ENCODE results near the gene TOMT. TPM values are rescaled to one million over a fixed set of nuclear protein-coding genes. Genes with fewer than 3 reads are reported as not detected.
A peak's percentile ranks its signal among the peaks of the same experiment; 100 is the strongest.

TOMT gene
- total RNA-seq, 1 experiment from 2014 or later = not detected

DNA sequence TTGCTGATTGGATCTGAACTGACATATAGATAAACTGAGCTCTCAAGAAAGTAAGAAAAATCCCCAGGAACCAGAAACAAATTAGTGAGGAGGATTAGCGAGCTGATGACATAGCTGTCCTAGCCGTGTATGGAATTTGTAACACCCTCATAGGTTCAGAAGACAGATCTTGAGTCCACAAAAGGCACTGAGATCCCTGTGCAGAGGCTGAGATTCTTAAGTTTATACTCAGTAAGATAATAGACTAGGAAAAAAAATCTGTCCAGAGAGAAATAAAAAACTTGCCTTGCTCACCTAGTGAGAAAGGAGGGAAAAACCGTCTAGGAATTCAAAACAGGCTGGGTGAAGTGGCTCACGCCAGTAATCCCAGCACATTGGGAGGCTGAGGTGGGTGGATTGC, 30.0 kb upstream of the TOMT start:
- H3K27ac ChIP-seq (ENCODE audit: low read length) = no peak overlapping the region
- DNase-seq (ENCODE audit: low read depth, low spot score) (no peak), ATAC-seq (no peak)
- in situ Hi-C loops (cut with HindIII; ENCODE audit: low pct_unique_long_range_greater_than_20kb, low sequenced_read_pairs) = no loop called here
- ChIA-PET CTCF (no interaction called here), POLR2A (interaction anchor here (0.7 kb wide), 1 partner anchor 54 kb away, joined by 3 read pairs; no protein-coding TSS in a partner anchor)
- no peaks in the 10 kb centered on the region for H3K36me3 ChIP-seq (ENCODE audit: control insufficient read depth, insufficient read depth, low read length)
- no peaks in the 10 kb centered on the region for H3K9me3 ChIP-seq (ENCODE audit: control insufficient read depth, insufficient read depth, low read depth, low read length)
- no peak overlapping the region for H3K4me3 ChIP-seq (ENCODE audit: low read depth in 2 of 2, low read length in 2 of 2)
- H3K27me3 ChIP-seq (ENCODE audit: control insufficient read depth, insufficient read depth, low read length) = no peaks in the 10 kb centered on the region
- intact Hi-C loops (cut with micrococcal nuclease; ENCODE audit: unreplicated experiment) = no loop called here
- H3K4me1 ChIP-seq (ENCODE audit: control insufficient read depth, insufficient read depth, low read length) = peaks cover 26% of the 10 kb centered on the region
- BruUV-seq (replicated peaks) = no TSS peak
- TF ChIP-seq, protein P1, sequence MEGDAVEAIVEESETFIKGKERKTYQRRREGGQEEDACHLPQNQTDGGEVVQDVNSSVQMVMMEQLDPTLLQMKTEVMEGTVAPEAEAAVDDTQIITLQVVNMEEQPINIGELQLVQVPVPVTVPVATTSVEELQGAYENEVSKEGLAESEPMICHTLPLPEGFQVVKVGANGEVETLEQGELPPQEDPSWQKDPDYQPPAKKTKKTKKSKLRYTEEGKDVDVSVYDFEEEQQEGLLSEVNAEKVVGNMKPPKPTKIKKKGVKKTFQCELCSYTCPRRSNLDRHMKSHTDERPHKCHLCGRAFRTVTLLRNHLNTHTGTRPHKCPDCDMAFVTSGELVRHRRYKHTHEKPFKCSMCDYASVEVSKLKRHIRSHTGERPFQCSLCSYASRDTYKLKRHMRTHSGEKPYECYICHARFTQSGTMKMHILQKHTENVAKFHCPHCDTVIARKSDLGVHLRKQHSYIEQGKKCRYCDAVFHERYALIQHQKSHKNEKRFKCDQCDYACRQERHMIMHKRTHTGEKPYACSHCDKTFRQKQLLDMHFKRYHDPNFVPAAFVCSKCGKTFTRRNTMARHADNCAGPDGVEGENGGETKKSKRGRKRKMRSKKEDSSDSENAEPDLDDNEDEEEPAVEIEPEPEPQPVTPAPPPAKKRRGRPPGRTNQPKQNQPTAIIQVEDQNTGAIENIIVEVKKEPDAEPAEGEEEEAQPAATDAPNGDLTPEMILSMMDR (IDR thresholded peaks at IDR 0.05) = no peak
- TF ChIP-seq POLR2AphosphoS5 (IDR thresholded peaks at IDR 0.05; ENCODE audit: low read depth, low read length) (no peak), TCF7L2 (IDR thresholded peaks at IDR 0.05; ENCODE audit: low read depth, low read length) (no peak), SIN3A (IDR thresholded peaks at IDR 0.05; ENCODE audit: borderline replicate concordance, insufficient read depth, low read depth, low read length) (no peak)
- TF ChIP-seq, protein P2, sequence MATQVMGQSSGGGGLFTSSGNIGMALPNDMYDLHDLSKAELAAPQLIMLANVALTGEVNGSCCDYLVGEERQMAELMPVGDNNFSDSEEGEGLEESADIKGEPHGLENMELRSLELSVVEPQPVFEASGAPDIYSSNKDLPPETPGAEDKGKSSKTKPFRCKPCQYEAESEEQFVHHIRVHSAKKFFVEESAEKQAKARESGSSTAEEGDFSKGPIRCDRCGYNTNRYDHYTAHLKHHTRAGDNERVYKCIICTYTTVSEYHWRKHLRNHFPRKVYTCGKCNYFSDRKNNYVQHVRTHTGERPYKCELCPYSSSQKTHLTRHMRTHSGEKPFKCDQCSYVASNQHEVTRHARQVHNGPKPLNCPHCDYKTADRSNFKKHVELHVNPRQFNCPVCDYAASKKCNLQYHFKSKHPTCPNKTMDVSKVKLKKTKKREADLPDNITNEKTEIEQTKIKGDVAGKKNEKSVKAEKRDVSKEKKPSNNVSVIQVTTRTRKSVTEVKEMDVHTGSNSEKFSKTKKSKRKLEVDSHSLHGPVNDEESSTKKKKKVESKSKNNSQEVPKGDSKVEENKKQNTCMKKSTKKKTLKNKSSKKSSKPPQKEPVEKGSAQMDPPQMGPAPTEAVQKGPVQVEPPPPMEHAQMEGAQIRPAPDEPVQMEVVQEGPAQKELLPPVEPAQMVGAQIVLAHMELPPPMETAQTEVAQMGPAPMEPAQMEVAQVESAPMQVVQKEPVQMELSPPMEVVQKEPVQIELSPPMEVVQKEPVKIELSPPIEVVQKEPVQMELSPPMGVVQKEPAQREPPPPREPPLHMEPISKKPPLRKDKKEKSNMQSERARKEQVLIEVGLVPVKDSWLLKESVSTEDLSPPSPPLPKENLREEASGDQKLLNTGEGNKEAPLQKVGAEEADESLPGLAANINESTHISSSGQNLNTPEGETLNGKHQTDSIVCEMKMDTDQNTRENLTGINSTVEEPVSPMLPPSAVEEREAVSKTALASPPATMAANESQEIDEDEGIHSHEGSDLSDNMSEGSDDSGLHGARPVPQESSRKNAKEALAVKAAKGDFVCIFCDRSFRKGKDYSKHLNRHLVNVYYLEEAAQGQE (IDR thresholded peaks at IDR 0.05; ENCODE audit: insufficient read depth in 1 of 2, low read depth in 2 of 2, low read length in 1 of 2) = no peak

DNA sequence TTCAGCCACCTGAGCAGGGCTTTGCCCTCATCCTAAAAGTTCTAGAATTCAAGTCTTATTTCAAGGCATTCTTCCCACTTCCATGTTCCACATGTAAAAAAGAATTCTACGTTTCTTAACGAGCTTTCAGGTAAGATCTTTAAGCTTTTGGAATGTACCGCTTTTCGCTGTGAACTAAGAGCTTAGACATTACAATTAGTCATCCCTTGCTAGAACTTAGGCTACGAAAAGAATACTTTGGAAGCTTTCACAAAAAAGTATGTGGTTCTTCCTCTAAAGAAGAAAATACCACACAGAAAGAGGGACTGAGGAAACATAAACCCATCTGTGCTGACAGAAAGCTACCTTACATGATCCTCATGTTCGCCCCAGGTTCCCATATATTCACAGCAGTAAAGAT, 27.2 kb upstream of the TOMT start:
- ChIA-PET POLR2A (interaction anchor here (0.8 kb wide), 1 partner anchor 10 kb away, joined by 4 read pairs; no protein-coding TSS in a partner anchor), CTCF (interaction anchor here (0.6 kb wide), 1 partner anchor 53 kb away, joined by 4 read pairs; no protein-coding TSS in a partner anchor)
- ATAC-seq (no peak), DNase-seq (ENCODE audit: low read depth, low spot score) (no peak)
- BruUV-seq (replicated peaks) = TSS peak; percentile 73
- no peaks in the 10 kb centered on the region for H3K27me3 ChIP-seq (ENCODE audit: control insufficient read depth, insufficient read depth, low read length)
- in situ Hi-C loops (cut with HindIII; ENCODE audit: low pct_unique_long_range_greater_than_20kb, low sequenced_read_pairs) = no loop called here
- intact Hi-C loops (cut with micrococcal nuclease; ENCODE audit: unreplicated experiment) = no loop called here
- peak overlapping the region; percentile 76 for H3K27ac ChIP-seq (ENCODE audit: low read length)
- no peaks in the 10 kb centered on the region for H3K9me3 ChIP-seq (ENCODE audit: control insufficient read depth, insufficient read depth, low read depth, low read length)
- peak overlapping the region; percentile 58 to 95 for H3K4me3 ChIP-seq (ENCODE audit: low read depth in 2 of 2, low read length in 2 of 2)
- H3K36me3 ChIP-seq (ENCODE audit: control insufficient read depth, insufficient read depth, low read length) = no peaks in the 10 kb centered on the region
- TF ChIP-seq POLR2AphosphoS5 (IDR thresholded peaks at IDR 0.05; ENCODE audit: low read depth, low read length) (no peak), SIN3A (IDR thresholded peaks at IDR 0.05; ENCODE audit: borderline replicate concordance, insufficient read depth, low read depth, low read length) (no peak), TCF7L2 (IDR thresholded peaks at IDR 0.05; ENCODE audit: low read depth, low read length) (no peak)
- TF ChIP-seq, protein P2 (IDR thresholded peaks at IDR 0.05; ENCODE audit: insufficient read depth in 1 of 2, low read depth in 2 of 2, low read length in 1 of 2) = no peak
- TF ChIP-seq, protein P1 (IDR thresholded peaks at IDR 0.05) = no peak
- peaks cover 22% of the 10 kb centered on the region for H3K4me1 ChIP-seq (ENCODE audit: control insufficient read depth, insufficient read depth, low read length)
